Keratinocyte (primary cell): ENCODE measurements around the gene FES.

Source experiments
- CTCF ChIP-seq, 3 experiments: IDR thresholded peaks in 1 of 3; conservative IDR thresholded peaks in 1 of 3; optimal IDR thresholded peaks in 1 of 3; 2 replicates in 2 of 3; 3 replicates in 1 of 3; pipeline versions ENCODE3 to v1.5.1; 2011; ENCODE audit warnings: low read length in 3 of 3, mild to moderate bottlenecking in 3 of 3, moderate library complexity in 2 of 3, control low read depth in 1 of 3, inconsistent platforms in 1 of 3; ENCODE audit not compliant: insufficient read depth in 2 of 3; ENCODE audit errors: extremely low read depth in 1 of 3
- EZH2 ChIP-seq: IDR thresholded peaks from one replicate; pipeline ENCODE4 v1.6.1; 2012; ENCODE audit warnings: inconsistent platforms, mild to moderate bottlenecking, low read length, moderate library complexity

- no peak for TF ChIP-seq CTCF (optimal IDR thresholded peaks at IDR 0.05 in 1 of 3, IDR thresholded peaks at IDR 0.05 in 1 of 3, conservative IDR thresholded peaks at IDR 0.05 in 1 of 3; ENCODE audit: extremely low read depth in 1 of 3, insufficient read depth in 2 of 3, low read length in 3 of 3)
- TF ChIP-seq EZH2 = no peak
Observed at GRCh38 chr15:90873488-90873997, 10.8 kb upstream of the FES start.
